Measurements from ENCODE around the gene MYL3.

DNA sequence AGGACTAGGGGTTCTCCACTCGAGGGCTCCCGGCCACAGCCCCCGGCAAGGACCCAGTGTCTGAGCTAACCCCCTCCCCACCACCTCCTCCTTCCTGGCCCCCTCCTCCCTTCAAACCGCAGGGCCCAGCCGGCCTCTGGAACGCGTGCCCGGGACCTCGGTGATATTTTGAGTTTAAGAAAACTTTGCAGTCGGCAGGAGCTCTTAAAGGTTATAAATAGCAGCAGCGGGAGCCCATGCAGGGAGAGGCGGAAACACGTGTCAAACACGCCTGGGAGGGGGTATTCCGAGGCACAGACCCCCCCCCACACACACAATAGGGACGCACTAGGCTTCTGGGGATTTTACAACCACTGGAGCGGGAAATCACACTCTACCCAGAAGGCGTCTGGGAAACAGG, 11.2 kb upstream of the MYL3 start:
- TF ChIP-seq, protein P1, sequence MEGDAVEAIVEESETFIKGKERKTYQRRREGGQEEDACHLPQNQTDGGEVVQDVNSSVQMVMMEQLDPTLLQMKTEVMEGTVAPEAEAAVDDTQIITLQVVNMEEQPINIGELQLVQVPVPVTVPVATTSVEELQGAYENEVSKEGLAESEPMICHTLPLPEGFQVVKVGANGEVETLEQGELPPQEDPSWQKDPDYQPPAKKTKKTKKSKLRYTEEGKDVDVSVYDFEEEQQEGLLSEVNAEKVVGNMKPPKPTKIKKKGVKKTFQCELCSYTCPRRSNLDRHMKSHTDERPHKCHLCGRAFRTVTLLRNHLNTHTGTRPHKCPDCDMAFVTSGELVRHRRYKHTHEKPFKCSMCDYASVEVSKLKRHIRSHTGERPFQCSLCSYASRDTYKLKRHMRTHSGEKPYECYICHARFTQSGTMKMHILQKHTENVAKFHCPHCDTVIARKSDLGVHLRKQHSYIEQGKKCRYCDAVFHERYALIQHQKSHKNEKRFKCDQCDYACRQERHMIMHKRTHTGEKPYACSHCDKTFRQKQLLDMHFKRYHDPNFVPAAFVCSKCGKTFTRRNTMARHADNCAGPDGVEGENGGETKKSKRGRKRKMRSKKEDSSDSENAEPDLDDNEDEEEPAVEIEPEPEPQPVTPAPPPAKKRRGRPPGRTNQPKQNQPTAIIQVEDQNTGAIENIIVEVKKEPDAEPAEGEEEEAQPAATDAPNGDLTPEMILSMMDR (conservative IDR thresholded peaks at IDR 0.05; ENCODE audit: low read depth, low read length): no peak
- TF ChIP-seq EZH2 (IDR thresholded peaks at IDR 0.05; ENCODE audit: low read length, unreplicated experiment) (no peak), EZH2phosphoT487 (IDR thresholded peaks at IDR 0.05; ENCODE audit: borderline replicate concordance, low read length) (no peak)
